Heart right ventricle (tissue), 16 donors: ENCODE results near the gene NSMCE3. TPM values are rescaled to one million over a fixed set of nuclear protein-coding genes. Genes with fewer than 3 reads are reported as not detected.
A peak's percentile ranks its signal among the peaks of the same experiment; 100 is the strongest.

ENCODE experiments used
- ATAC-seq, 8 donors: fragments of 200-7000 bp; cut with Tn5 transposase; one replicate each; pipeline ENCODE4 v1.9.1; 2020; ENCODE audit warnings: mild to moderate bottlenecking in 8 of 8, moderate library complexity in 8 of 8, moderate number of reproducible peaks in 1 of 8
- DNase-seq, 2 donors: peaks; one replicate each; pipeline ENCODE4 v3.0.0-alpha.2; 2020
- H3K27ac ChIP-seq, 10 donors: fragments of 200-600 bp; sonication (generic) in 2 of 10; one replicate each; pipeline versions ENCODE4 v1.5.0 to v1.8.0; 2020 to 2022; ENCODE audit warnings: mild to moderate bottlenecking in 3 of 10
- H3K27me3 ChIP-seq, 7 donors: fragments of 200-600 bp; one replicate each; pipeline ENCODE4 v1.8.0; 2021 to 2022; ENCODE audit warnings: mild to moderate bottlenecking in 2 of 7
- H3K36me3 ChIP-seq, 9 donors: fragments of 200-600 bp; sonication (generic) in 1 of 9; one replicate each; pipeline versions ENCODE4 v1.5.0 to v1.8.0; 2020 to 2022; ENCODE audit warnings: mild to moderate bottlenecking in 2 of 9
- H3K4me1 ChIP-seq, 9 donors: fragments of 200-600 bp; sonication (generic) in 1 of 9; one replicate each; pipeline versions ENCODE4 v1.5.0 to v1.8.0; 2020 to 2022; ENCODE audit warnings: mild to moderate bottlenecking in 4 of 9
- H3K4me3 ChIP-seq, 10 donors: fragments of 200-600 bp; sonication (generic) in 2 of 10; one replicate each; pipeline versions ENCODE4 v1.5.0 to v1.8.0; 2020 to 2022; ENCODE audit warnings: mild to moderate bottlenecking in 7 of 10, moderate library complexity in 2 of 10
- H3K9me3 ChIP-seq, 11 donors: fragments of 200-600 bp in 10 of 11; sonication (generic) in 2 of 11; one replicate each; pipeline versions ENCODE4 v1.5.0 to v1.8.0; 2013 to 2022; ENCODE audit warnings: mild to moderate bottlenecking in 2 of 11, control low read depth in 1 of 11, moderate library complexity in 1 of 11
- WGBS, 2 donors: extraction: QIAGEN DNeasy Blood & Tissue Kit; methylation state at CpG; one replicate each; pipeline ENCODE4 v1.1.7; 2013; ENCODE audit warnings: inconsistent platforms in 1 of 2; 5-methylcytosine and 5-hydroxymethylcytosine counted together
- intact Hi-C, 10 donors: fragments of 100-400 bp; cut with DNase I; formaldehyde crosslinking; loops; one replicate each; pipeline versions ENCODE4 v1.11.1 to v1.14.2; 2022
- polyA plus RNA-seq, 2 donors: library from polyadenylated mRNA; stranded (reverse); fragments of 200-250 nt; gene quantifications; one replicate each; pipeline ENCODE4 v1.2.3, GENCODE V29; 2013
- total RNA-seq, 10 donors: library from RNA; stranded (reverse); fragmentation: NEBNext Ultra II Directional in 3 of 10; extraction: Animal tissue kit (Norgen Biotek cat#: 25700) in 3 of 10; gene quantifications; one replicate each; pipeline versions ENCODE4 v1.2.1 to v1.2.4, GENCODE V29; 2021 to 2023
- TF ChIP-seq, protein P1 (sequence below), 9 donors: fragments of 200-600 bp; sonication (generic) in 2 of 9; IDR thresholded peaks; one replicate each; pipeline versions ENCODE4 v1.5.0 to v1.8.0; 2021 to 2022; ENCODE audit warnings: antibody characterized with exemption in 9 of 9, mild to moderate bottlenecking in 5 of 9, moderate library complexity in 1 of 9
- donor health status: Arrhythmogenic right ventricular cardiomyopathy.
- donor health status: ischemic (EF 13 %, LVEDD 7.1; RV severe dilation, severe dysfunction).
- donor health status: healthy with polysubstance abuse.
- donor health status: DM: no; HTN: yes; CAD: no.
- donor health status: DM: no; HTN: no; CAD: no.
- donor health status: ischemic (EF 25% LVEDD 6.9; RV normal size, moderate dysfunction).
- donor health status: ischemic (EF 25% LVEDD 5.7; RV mildly dilated, moderate dysfunction).
- donor health status: healthy.
- donor health status: DM: yes; HTN: yes; CAD: no.
- donor health status: Ischemic cardiomyopathy.
- donor health status: ischemic (EF 35%, LVEDD 5.7; RV mildly dilated, moderate dysfunction).
- donor health status: nonischemic (EF 11% LVEDD 7.7; RV severe dilation, severe dysfunction).
- donor health status: DM: yes; HTN: yes; CAD: no.
- donor health status: PGD.
- donor health status: ischemic (EF 29% LVEDD 5.4; RV normal size, mild dysfunction).
- donor health status: nonischemic (EF 23%, LVEDD 6.1; RV moderate dilation, normal function).

NSMCE3 gene
- total and polyA plus RNA-seq, 12 donors = 5.0 to 9.2 (median 6.4) TPM

GRCh38 chr15:29272219-29272618 lies 2.6 kb upstream of the NSMCE3 start:
- Histone ChIP-seq H3K36me3 (no peaks in the 10 kb centered on the region), H3K27ac (no peak overlapping the region), H3K4me3 (no peak overlapping the region), H3K9me3 (no peaks in the 10 kb centered on the region), H3K27me3 (peaks cover 0 to 1% (median 0%) of the 10 kb centered on the region in 7 donors), H3K4me1 (peaks cover 0 to 27% (median 16%) of the 10 kb centered on the region in 9 donors)
- ATAC-seq = no peak
- intact Hi-C loops = loop anchor here in 1 of 10 donors (5.0 kb wide), 1 partner anchor 290 kb away; no protein-coding TSS in a partner anchor
- 83 to 87% methylated on average over 5 of the region's 5 CpGs for WGBS, 2 donors
- DNase-seq = no peak
- TF ChIP-seq, protein P1, sequence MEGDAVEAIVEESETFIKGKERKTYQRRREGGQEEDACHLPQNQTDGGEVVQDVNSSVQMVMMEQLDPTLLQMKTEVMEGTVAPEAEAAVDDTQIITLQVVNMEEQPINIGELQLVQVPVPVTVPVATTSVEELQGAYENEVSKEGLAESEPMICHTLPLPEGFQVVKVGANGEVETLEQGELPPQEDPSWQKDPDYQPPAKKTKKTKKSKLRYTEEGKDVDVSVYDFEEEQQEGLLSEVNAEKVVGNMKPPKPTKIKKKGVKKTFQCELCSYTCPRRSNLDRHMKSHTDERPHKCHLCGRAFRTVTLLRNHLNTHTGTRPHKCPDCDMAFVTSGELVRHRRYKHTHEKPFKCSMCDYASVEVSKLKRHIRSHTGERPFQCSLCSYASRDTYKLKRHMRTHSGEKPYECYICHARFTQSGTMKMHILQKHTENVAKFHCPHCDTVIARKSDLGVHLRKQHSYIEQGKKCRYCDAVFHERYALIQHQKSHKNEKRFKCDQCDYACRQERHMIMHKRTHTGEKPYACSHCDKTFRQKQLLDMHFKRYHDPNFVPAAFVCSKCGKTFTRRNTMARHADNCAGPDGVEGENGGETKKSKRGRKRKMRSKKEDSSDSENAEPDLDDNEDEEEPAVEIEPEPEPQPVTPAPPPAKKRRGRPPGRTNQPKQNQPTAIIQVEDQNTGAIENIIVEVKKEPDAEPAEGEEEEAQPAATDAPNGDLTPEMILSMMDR (IDR thresholded peaks at IDR 0.05) = no peak

GRCh38 chr15:29270976-29271375 lies 1.4 kb upstream of the NSMCE3 start:
- peak overlapping the region in 1 of 10 donors; percentile 96 for H3K27ac ChIP-seq
- peaks cover 0 to 38% (median 24%) of the 10 kb centered on the region in 9 donors for H3K4me1 ChIP-seq
- H3K36me3 ChIP-seq = no peaks in the 10 kb centered on the region
- intact Hi-C loops = loop anchor here in 1 of 10 donors (5.0 kb wide), 1 partner anchor 291 kb away; no protein-coding TSS in a partner anchor
- peak overlapping the region in 1 of 10 donors; percentile 80 for H3K4me3 ChIP-seq
- no peaks in the 10 kb centered on the region for H3K9me3 ChIP-seq
- DNase-seq (no peak), ATAC-seq (no peak)
- TF ChIP-seq, protein P1 (IDR thresholded peaks at IDR 0.05) = no peak
- no peaks in the 10 kb centered on the region for H3K27me3 ChIP-seq

GRCh38 chr15:29270169-29270955 lies 740 bp upstream of the NSMCE3 start:
- no peaks in the 10 kb centered on the region for H3K9me3 ChIP-seq
- H3K4me3 ChIP-seq = peak overlapping the region; percentile 63 to 92 (median 82)
- ATAC-seq (peak in 4 of 8 donors; percentile 28 to 42 (median 38)), DNase-seq (no peak)
- H3K27me3 ChIP-seq = no peaks in the 10 kb centered on the region
- 1% methylated on average over 8 of the region's 8 CpGs for WGBS, 2 donors
- no peaks in the 10 kb centered on the region for H3K36me3 ChIP-seq
- peaks cover 0 to 38% (median 24%) of the 10 kb centered on the region in 9 donors for H3K4me1 ChIP-seq
- H3K27ac ChIP-seq = peak overlapping the region in 9 of 10 donors; percentile 87 to 96 (median 94)
- intact Hi-C loops = loop anchor here in 1 of 10 donors (5.0 kb wide), 1 partner anchor 292 kb away; no protein-coding TSS in a partner anchor
- TF ChIP-seq, protein P1 (IDR thresholded peaks at IDR 0.05) = no peak

GRCh38 chr15:29268706-29269484 lies 727 bp downstream of the NSMCE3 start:
- 2% methylated on average over 35 of the region's 35 CpGs for WGBS, 2 donors
- H3K4me1 ChIP-seq = peaks cover 0 to 38% (median 24%) of the 10 kb centered on the region in 9 donors
- peak overlapping the region; percentile 63 to 92 (median 82) for H3K4me3 ChIP-seq
- no peaks in the 10 kb centered on the region for H3K36me3 ChIP-seq
- TF ChIP-seq, protein P1 (IDR thresholded peaks at IDR 0.05) = no peak
- DNase-seq (peak; percentile 19 to 21), ATAC-seq (peak; percentile 10 to 45 (median 33))
- H3K9me3 ChIP-seq = no peaks in the 10 kb centered on the region
- H3K27ac ChIP-seq = peak overlapping the region; percentile 63 to 96 (median 94)
- H3K27me3 ChIP-seq = no peaks in the 10 kb centered on the region
- intact Hi-C loops = loop anchor here in 1 of 10 donors (5.0 kb wide), 1 partner anchor 167 kb away; no protein-coding TSS in a partner anchor
